ENCODE measurements around the gene KCNH2.
"Not testable (repeated sequence)": the region's sequence is repeated elsewhere in the genome, so short reads cannot be mapped to it uniquely, and the experiment has no call there.

- not testable (repeated sequence) for TF ChIP-seq SP1 (IDR thresholded peaks at IDR 0.05); FOXK2 (IDR thresholded peaks at IDR 0.05); TARDBP (IDR thresholded peaks at IDR 0.05); L3MBTL2 (conservative IDR thresholded peaks at IDR 0.05); SUZ12 (IDR thresholded peaks at IDR 0.05); NFRKB (IDR thresholded peaks at IDR 0.05); FOXM1 (IDR thresholded peaks at IDR 0.05; ENCODE audit: borderline replicate concordance); FOXA1 (IDR thresholded peaks at IDR 0.05); BHLHE40 (IDR thresholded peaks at IDR 0.05; ENCODE audit: borderline replicate concordance); HDGF (IDR thresholded peaks at IDR 0.05; ENCODE audit: borderline replicate concordance); LEF1 (IDR thresholded peaks at IDR 0.05; ENCODE audit: borderline replicate concordance); ARNT (IDR thresholded peaks at IDR 0.05)
Observed at GRCh38 chr7:150910305-150910995, 67.7 kb downstream of the KCNH2 start.

Measured in HEK293T (cell line).